Neuronal stem cell (in vitro differentiated cells): ENCODE results near the gene MAML2.

ENCODE experiments used
- DNase-seq: peaks from one replicate; pipeline ENCODE4 v3.0.0-alpha.2; 2013; ENCODE audit warnings: low spot score
- H2AFZ ChIP-seq: one replicate; pipeline ENCODE4 v1.6.1; 2013; ENCODE audit warnings: mild to moderate bottlenecking, low read length, inconsistent platforms
- H2AK5ac ChIP-seq: 2 replicates; pipeline ENCODE4 v1.6.1; 2013; ENCODE audit warnings: low read depth, mild to moderate bottlenecking, inconsistent platforms, low read length, moderate library complexity, mixed read lengths
- H2BK120ac ChIP-seq: 2 replicates; pipeline ENCODE4 v1.6.1; 2013; ENCODE audit warnings: low read depth, mild to moderate bottlenecking, inconsistent platforms, low read length, moderate library complexity, mixed read lengths
- H2BK12ac ChIP-seq: one replicate; pipeline ENCODE4 v1.6.1; 2013; ENCODE audit warnings: low read length, inconsistent platforms
- H2BK15ac ChIP-seq: 2 replicates; pipeline ENCODE4 v1.6.1; 2013; ENCODE audit warnings: mild to moderate bottlenecking, low read length, inconsistent platforms, mixed read lengths
- H2BK5ac ChIP-seq: one replicate; pipeline ENCODE4 v1.6.1; 2013; ENCODE audit warnings: inconsistent platforms, mild to moderate bottlenecking, low read length, moderate library complexity
- H3K14ac ChIP-seq: one replicate; pipeline ENCODE4 v1.6.1; 2013; ENCODE audit warnings: low read length, inconsistent platforms
- H3K18ac ChIP-seq: 2 replicates; pipeline ENCODE4 v1.6.1; 2013; ENCODE audit warnings: low read length, inconsistent platforms
- H3K23ac ChIP-seq: 2 replicates; pipeline ENCODE4 v1.6.1; 2013; ENCODE audit warnings: low read depth, mild to moderate bottlenecking, mixed read lengths, low read length, inconsistent platforms; ENCODE audit not compliant: poor library complexity
- H3K27ac ChIP-seq: replicated peaks from 3 replicates; pipeline ENCODE4 v1.5.1; 2013; ENCODE audit warnings: low read length, inconsistent platforms
- H3K27me3 ChIP-seq, 3 experiments: 2 replicates each; pipeline ENCODE4 v1.6.1; 2013; ENCODE audit warnings: low read length in 3 of 3, mild to moderate bottlenecking in 2 of 3, inconsistent platforms in 1 of 3, low read depth in 1 of 3, mixed read lengths in 1 of 3, moderate library complexity in 1 of 3; ENCODE audit not compliant: control insufficient read depth in 3 of 3, insufficient read depth in 3 of 3
- H3K36me3 ChIP-seq, 2 donors: replicated peaks in 1 of 2; 2 replicates each; pipeline ENCODE4 v1.6.1; 2013; ENCODE audit warnings: low read length in 2 of 2; ENCODE audit not compliant: control insufficient read depth in 2 of 2, insufficient read depth in 2 of 2
- H3K4ac ChIP-seq: 2 replicates; pipeline ENCODE4 v1.6.1; 2013; ENCODE audit warnings: inconsistent platforms, mild to moderate bottlenecking, low read length, moderate library complexity
- H3K4me1 ChIP-seq, 2 donors: 1 replicate in 1 of 2; 2 replicates in 1 of 2; pipeline ENCODE4 v1.6.1; 2013; ENCODE audit warnings: low read length in 2 of 2, low read depth in 1 of 2; ENCODE audit not compliant: control insufficient read depth in 2 of 2, insufficient read depth in 1 of 2
- H3K4me2 ChIP-seq: one replicate; pipeline ENCODE4 v1.6.1; 2013; ENCODE audit warnings: mild to moderate bottlenecking, low read length, inconsistent platforms; ENCODE audit not compliant: insufficient read depth, poor library complexity, severe bottlenecking
- H3K4me3 ChIP-seq, 2 donors: 2 replicates each; pipeline ENCODE4 v1.5.1; 2013; ENCODE audit warnings: low read length in 2 of 2, mild to moderate bottlenecking in 2 of 2, inconsistent platforms in 1 of 2, moderate library complexity in 1 of 2
- H3K79me1 ChIP-seq: one replicate; pipeline ENCODE4 v1.6.1; 2013; ENCODE audit warnings: low read depth, mild to moderate bottlenecking, inconsistent platforms, low read length, moderate library complexity
- H3K9ac ChIP-seq: one replicate; pipeline ENCODE4 v1.6.1; 2013; ENCODE audit warnings: mild to moderate bottlenecking, low read depth, low read length, inconsistent platforms; ENCODE audit not compliant: poor library complexity
- H3K9me3 ChIP-seq, 2 donors: replicated peaks in 1 of 2; 2 replicates each; pipeline versions ENCODE3 to v1.6.1; 2013; ENCODE audit warnings: low read length in 2 of 2, mild to moderate bottlenecking in 2 of 2, inconsistent platforms in 1 of 2, low read depth in 1 of 2, mixed read lengths in 1 of 2, moderate library complexity in 1 of 2; ENCODE audit not compliant: control insufficient read depth in 2 of 2, insufficient read depth in 1 of 2
- H4K8ac ChIP-seq: one replicate; pipeline ENCODE4 v1.6.1; 2013; ENCODE audit warnings: low read depth, mild to moderate bottlenecking, inconsistent platforms, low read length, moderate library complexity
- H4K91ac ChIP-seq: one replicate; pipeline ENCODE4 v1.6.1; 2013; ENCODE audit warnings: low read length, low read depth, mild to moderate bottlenecking, inconsistent platforms; ENCODE audit not compliant: poor library complexity
- WGBS, 2 donors: extraction: QIAGEN DNeasy Blood & Tissue Kit; methylation state at CpG; one replicate each; pipeline ENCODE4 v1.1.7; 2013; ENCODE audit warnings: missing lambda C conversion rate in 2 of 2, mixed read lengths in 1 of 2; ENCODE audit not compliant: insufficient read length in 2 of 2, insufficient replicate concordance in 1 of 2; ENCODE audit errors: extremely low coverage in 2 of 2; 5-methylcytosine and 5-hydroxymethylcytosine counted together

Gene MAML2

DNA sequence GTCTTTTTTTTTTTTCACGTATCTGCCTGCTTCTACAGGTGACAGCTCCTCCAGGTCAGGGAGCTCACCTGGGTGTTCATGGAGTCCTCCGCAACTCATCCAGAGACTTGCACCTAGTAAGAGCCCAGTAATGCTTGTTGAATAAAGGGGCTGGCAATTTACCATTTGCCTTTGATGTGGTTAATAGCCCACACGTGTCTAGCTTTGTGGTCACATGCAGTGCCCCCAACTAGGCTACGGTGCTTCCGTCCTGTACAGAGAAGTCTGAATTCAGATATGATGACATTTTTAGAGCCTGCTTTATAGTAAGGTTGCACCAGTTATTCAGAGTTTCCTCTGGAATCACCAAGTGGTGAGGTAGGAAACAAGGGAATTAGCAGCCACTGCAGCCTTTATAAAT is 219.7 kb downstream of the MAML2 start:
- H3K9me3 ChIP-seq = no peaks in the 10 kb centered on the region

DNA sequence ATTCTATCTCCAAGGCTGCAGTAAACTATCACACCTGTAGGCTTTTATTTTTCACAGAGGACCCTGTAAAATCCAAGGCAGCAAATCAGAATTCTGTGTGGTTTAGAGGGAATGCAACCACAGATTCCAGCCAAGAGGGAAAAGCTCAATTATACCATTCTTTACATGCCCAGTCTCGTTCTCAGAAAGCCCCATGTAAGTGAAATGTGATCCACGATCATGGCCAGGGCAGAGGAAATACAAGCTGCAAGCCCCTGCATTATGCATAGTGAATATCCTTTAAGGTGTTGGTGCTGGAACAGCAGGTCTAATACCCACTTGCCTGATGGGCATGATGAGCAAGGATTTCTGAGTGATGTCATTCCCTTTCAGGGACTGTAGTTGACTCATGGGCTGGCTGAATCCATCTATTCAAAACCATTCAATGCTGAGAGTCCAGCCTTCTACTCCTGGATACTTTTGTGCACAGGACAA is 220.4 kb downstream of the MAML2 start:
- no peaks in the 10 kb centered on the region for H3K36me3 ChIP-seq
- no peak overlapping the region for H4K91ac ChIP-seq
- no peaks in the 10 kb centered on the region for H3K27me3 ChIP-seq
- H3K27ac ChIP-seq = no peak overlapping the region
- no peak overlapping the region for H3K18ac ChIP-seq
- no peaks in the 10 kb centered on the region for H3K9me3 ChIP-seq
- no peak overlapping the region for H3K9ac ChIP-seq
- H2AFZ ChIP-seq = no peak overlapping the region
- DNase-seq = no peak
- H2BK120ac ChIP-seq = no peak overlapping the region
- H3K79me1 ChIP-seq = no peaks in the 10 kb centered on the region
- H3K14ac ChIP-seq = no peak overlapping the region
- H3K4me3 ChIP-seq = no peak overlapping the region
- H3K23ac ChIP-seq = no peak overlapping the region
- H3K4me1 ChIP-seq = peaks cover 7 to 12% of the 10 kb centered on the region in 2 donors
- no peak overlapping the region for H2AK5ac ChIP-seq
- H3K4ac ChIP-seq = no peak overlapping the region
- H4K8ac ChIP-seq = no peak overlapping the region
- H2BK12ac ChIP-seq = no peak overlapping the region
- no peak overlapping the region for H2BK15ac ChIP-seq
- no peak overlapping the region for H2BK5ac ChIP-seq
- no peak overlapping the region for H3K4me2 ChIP-seq
- no CpG with 5 or more reads among the region's 2 CpGs for WGBS, 2 donors

More for the DNA sequence above, 219.7 kb downstream of the MAML2 start:
- Histone ChIP-seq H3K4me3 (no peak overlapping the region), H3K79me1 (no peaks in the 10 kb centered on the region), H2BK120ac (no peak overlapping the region), H3K4me2 (no peak overlapping the region), H3K27me3 (no peaks in the 10 kb centered on the region), H3K23ac (no peak overlapping the region), H3K4ac (no peak overlapping the region), H3K9ac (no peak overlapping the region), H4K8ac (no peak overlapping the region), H3K18ac (no peak overlapping the region), H2BK5ac (no peak overlapping the region), H2AK5ac (no peak overlapping the region), H3K36me3 (no peaks in the 10 kb centered on the region), H3K4me1 (peaks cover 7 to 12% of the 10 kb centered on the region in 2 donors), H2AFZ (no peak overlapping the region), H2BK12ac (no peak overlapping the region), H3K27ac (no peak overlapping the region), H2BK15ac (no peak overlapping the region), H3K14ac (no peak overlapping the region), H4K91ac (no peak overlapping the region)
- DNase-seq = no peak
- WGBS, 2 donors = no CpG with 5 or more reads among the region's 5 CpGs

DNA sequence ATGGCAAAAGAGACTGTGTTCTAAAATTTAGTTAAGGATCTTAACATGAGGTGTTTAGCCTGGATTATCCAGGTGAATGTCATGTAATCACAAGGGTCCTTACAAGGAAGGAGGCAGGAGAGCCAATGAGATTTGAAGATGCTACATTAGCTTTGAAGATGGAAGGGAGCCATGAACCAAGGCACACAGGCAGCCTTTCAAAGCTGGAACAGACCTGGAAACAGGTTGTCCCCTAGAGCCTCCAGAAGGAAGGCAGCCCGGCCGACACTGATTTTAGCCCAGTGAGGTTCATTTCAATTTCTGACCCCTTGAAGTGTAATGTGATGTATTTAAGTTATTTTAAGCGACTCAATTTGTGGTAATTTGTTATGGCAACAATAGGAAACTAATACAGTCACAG is 223.8 kb downstream of the MAML2 start:
- no peaks in the 10 kb centered on the region for H3K79me1 ChIP-seq
- H3K14ac ChIP-seq = no peak overlapping the region
- H3K36me3 ChIP-seq = no peaks in the 10 kb centered on the region
- H3K9me3 ChIP-seq = no peaks in the 10 kb centered on the region
- peaks cover 0 to 2% of the 10 kb centered on the region in 2 donors for H3K4me1 ChIP-seq
- no peak overlapping the region for H3K27ac ChIP-seq
- no peak overlapping the region for H3K9ac ChIP-seq
- H3K23ac ChIP-seq = no peak overlapping the region
- no peak overlapping the region for H2BK15ac ChIP-seq
- no peak overlapping the region for H3K4me3 ChIP-seq
- no peak overlapping the region for H2BK120ac ChIP-seq
- no peak overlapping the region for H2BK5ac ChIP-seq
- H4K91ac ChIP-seq = no peak overlapping the region
- no peak overlapping the region for H3K18ac ChIP-seq
- no peak overlapping the region for H2AFZ ChIP-seq
- no peak for DNase-seq
- no peak overlapping the region for H2BK12ac ChIP-seq
- no CpG with 5 or more reads among the region's 3 CpGs for WGBS, 2 donors
- H3K4me2 ChIP-seq = no peak overlapping the region
- no peaks in the 10 kb centered on the region for H3K27me3 ChIP-seq
- H4K8ac ChIP-seq = no peak overlapping the region
- no peak overlapping the region for H2AK5ac ChIP-seq
- no peak overlapping the region for H3K4ac ChIP-seq

DNA sequence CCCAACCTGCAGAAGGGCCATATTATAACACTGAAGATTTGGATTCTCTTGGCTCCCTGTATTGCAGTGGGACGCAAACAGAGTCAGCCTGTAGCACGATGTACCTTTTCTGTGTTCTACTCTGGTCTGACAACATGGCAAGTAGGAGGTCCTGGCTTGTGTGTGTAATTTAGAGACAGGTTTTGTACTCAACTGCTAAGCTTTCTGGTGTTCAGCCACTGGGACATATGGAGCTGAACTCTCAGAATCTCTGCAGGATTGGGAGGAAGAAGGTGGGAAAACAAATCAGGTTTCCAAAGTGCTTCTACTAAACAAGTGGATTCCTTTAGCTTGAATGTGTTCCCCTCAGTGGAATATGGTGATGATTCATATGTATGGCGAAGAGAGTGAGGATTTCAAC is 226.6 kb downstream of the MAML2 start:
- H2AFZ ChIP-seq = no peak overlapping the region
- DNase-seq = no peak
- H2BK12ac ChIP-seq = no peak overlapping the region
- H3K36me3 ChIP-seq = no peaks in the 10 kb centered on the region
- no peaks in the 10 kb centered on the region for H3K27me3 ChIP-seq
- H4K91ac ChIP-seq = no peak overlapping the region
- no peak overlapping the region for H3K27ac ChIP-seq
- no peak overlapping the region for H3K9ac ChIP-seq
- no peak overlapping the region for H3K23ac ChIP-seq
- H2BK15ac ChIP-seq = no peak overlapping the region
- H3K4me2 ChIP-seq = no peak overlapping the region
- no peaks in the 10 kb centered on the region for H3K9me3 ChIP-seq
- no peak overlapping the region for H3K14ac ChIP-seq
- no peak overlapping the region for H2BK5ac ChIP-seq
- H4K8ac ChIP-seq = no peak overlapping the region
- H3K18ac ChIP-seq = no peak overlapping the region
- H3K4me3 ChIP-seq = no peak overlapping the region
- no peaks in the 10 kb centered on the region for H3K79me1 ChIP-seq
- H2AK5ac ChIP-seq = no peak overlapping the region
- H2BK120ac ChIP-seq = no peak overlapping the region
- H3K4ac ChIP-seq = no peak overlapping the region
- H3K4me1 ChIP-seq = peaks cover 7 to 19% of the 10 kb centered on the region in 2 donors
- no CpG with 5 or more reads among the region's 3 CpGs for WGBS, 2 donors
